ENCODE measurements around the gene TMCO4.

TMCO4 gene

GRCh38 chr1:19738669-19739068 is 61.0 kb downstream of the TMCO4 start:
- no peaks in the 10 kb centered on the region for H3K36me3 Mint-ChIP-seq (ENCODE audit: low read depth)
- H3K27ac Mint-ChIP-seq, result no peak overlapping the region
- no peak for DNase-seq (ENCODE audit: low spot score)
- no peaks in the 10 kb centered on the region for H3K27me3 Mint-ChIP-seq (ENCODE audit: low read depth)
- no peaks in the 10 kb centered on the region for H3K4me1 Mint-ChIP-seq (ENCODE audit: low read depth)
- H3K9me3 Mint-ChIP-seq, result no peaks in the 10 kb centered on the region
- no peak overlapping the region for H3K4me3 Mint-ChIP-seq

GRCh38 chr1:19738076-19738475 is 61.6 kb downstream of the TMCO4 start:
- H3K36me3 Mint-ChIP-seq (ENCODE audit: low read depth), result no peaks in the 10 kb centered on the region

GRCh38 chr1:19737104-19737825 is 62.5 kb downstream of the TMCO4 start:
- Mint-ChIP-seq H3K4me3 (no peak overlapping the region), H3K27ac (no peak overlapping the region), H3K27me3 (ENCODE audit: low read depth) (no peaks in the 10 kb centered on the region), H3K4me1 (ENCODE audit: low read depth) (no peaks in the 10 kb centered on the region), H3K36me3 (ENCODE audit: low read depth) (no peaks in the 10 kb centered on the region), H3K9me3 (no peaks in the 10 kb centered on the region)
- no peak for DNase-seq (ENCODE audit: low spot score)

More at GRCh38 chr1:19738076-19738475, 61.6 kb downstream of the TMCO4 start:
- no peak overlapping the region for H3K27ac Mint-ChIP-seq
- H3K9me3 Mint-ChIP-seq, result no peaks in the 10 kb centered on the region
- DNase-seq (ENCODE audit: low spot score), result no peak
- H3K4me1 Mint-ChIP-seq (ENCODE audit: low read depth), result no peaks in the 10 kb centered on the region
- H3K4me3 Mint-ChIP-seq, result no peak overlapping the region
- no peaks in the 10 kb centered on the region for H3K27me3 Mint-ChIP-seq (ENCODE audit: low read depth)

GRCh38 chr1:19735440-19736127 is 64.1 kb downstream of the TMCO4 start:
- Mint-ChIP-seq H3K9me3 (peaks cover 2% of the 10 kb centered on the region), H3K27ac (no peak overlapping the region), H3K27me3 (ENCODE audit: low read depth) (no peaks in the 10 kb centered on the region), H3K4me3 (no peak overlapping the region), H3K4me1 (ENCODE audit: low read depth) (no peaks in the 10 kb centered on the region), H3K36me3 (ENCODE audit: low read depth) (peaks cover 1% of the 10 kb centered on the region)
- no peak for DNase-seq (ENCODE audit: low spot score)

GRCh38 chr1:19734472-19734999 is 65.2 kb downstream of the TMCO4 start:
- H3K27me3 Mint-ChIP-seq (ENCODE audit: low read depth), result no peaks in the 10 kb centered on the region
- peaks cover 10% of the 10 kb centered on the region for H3K9me3 Mint-ChIP-seq
- H3K4me3 Mint-ChIP-seq, result no peak overlapping the region
- no peaks in the 10 kb centered on the region for H3K4me1 Mint-ChIP-seq (ENCODE audit: low read depth)
- no peak overlapping the region for H3K27ac Mint-ChIP-seq
- DNase-seq (ENCODE audit: low spot score), result no peak
- peaks cover 7% of the 10 kb centered on the region for H3K36me3 Mint-ChIP-seq (ENCODE audit: low read depth)

- no peak for DNase-seq (ENCODE audit: low spot score)
- H3K36me3 Mint-ChIP-seq (ENCODE audit: low read depth), result peaks cover 7% of the 10 kb centered on the region
Observed at GRCh38 chr1:19734056-19734455, 65.7 kb downstream of the TMCO4 start.

GRCh38 chr1:19733615-19734014 is 66.1 kb downstream of the TMCO4 start:
- DNase-seq (ENCODE audit: low spot score), result no peak
- peaks cover 7% of the 10 kb centered on the region for H3K36me3 Mint-ChIP-seq (ENCODE audit: low read depth)
- H3K9me3 Mint-ChIP-seq, result peaks cover 10% of the 10 kb centered on the region
- no peak overlapping the region for H3K4me3 Mint-ChIP-seq
- no peaks in the 10 kb centered on the region for H3K27me3 Mint-ChIP-seq (ENCODE audit: low read depth)
- H3K27ac Mint-ChIP-seq, result no peak overlapping the region
- no peaks in the 10 kb centered on the region for H3K4me1 Mint-ChIP-seq (ENCODE audit: low read depth)

More at GRCh38 chr1:19734056-19734455, 65.7 kb downstream of the TMCO4 start:
- H3K27me3 Mint-ChIP-seq (ENCODE audit: low read depth), result no peaks in the 10 kb centered on the region
- no peak overlapping the region for H3K27ac Mint-ChIP-seq
- H3K4me3 Mint-ChIP-seq, result no peak overlapping the region
- no peaks in the 10 kb centered on the region for H3K4me1 Mint-ChIP-seq (ENCODE audit: low read depth)
- peaks cover 10% of the 10 kb centered on the region for H3K9me3 Mint-ChIP-seq

- Mint-ChIP-seq H3K27ac (no peak overlapping the region), H3K36me3 (ENCODE audit: low read depth) (peaks cover 7% of the 10 kb centered on the region), H3K4me3 (no peak overlapping the region)
Observed at GRCh38 chr1:19731311-19731821, 68.3 kb downstream of the TMCO4 start.

GRCh38 chr1:19730793-19731192 is 68.9 kb downstream of the TMCO4 start:
- Mint-ChIP-seq H3K27me3 (ENCODE audit: low read depth) (no peaks in the 10 kb centered on the region), H3K4me3 (no peak overlapping the region), H3K4me1 (ENCODE audit: low read depth) (no peaks in the 10 kb centered on the region), H3K27ac (no peak overlapping the region), H3K36me3 (ENCODE audit: low read depth) (peaks cover 7% of the 10 kb centered on the region), H3K9me3 (peaks cover 10% of the 10 kb centered on the region)
- no peak for DNase-seq (ENCODE audit: low spot score)

More at GRCh38 chr1:19731311-19731821, 68.3 kb downstream of the TMCO4 start:
- DNase-seq (ENCODE audit: low spot score), result no peak
- peaks cover 10% of the 10 kb centered on the region for H3K9me3 Mint-ChIP-seq
- H3K4me1 Mint-ChIP-seq (ENCODE audit: low read depth), result no peaks in the 10 kb centered on the region
- H3K27me3 Mint-ChIP-seq (ENCODE audit: low read depth), result no peaks in the 10 kb centered on the region

- Mint-ChIP-seq H3K27ac (no peak overlapping the region), H3K27me3 (ENCODE audit: low read depth) (no peaks in the 10 kb centered on the region), H3K4me1 (ENCODE audit: low read depth) (no peaks in the 10 kb centered on the region), H3K4me3 (no peak overlapping the region), H3K36me3 (ENCODE audit: low read depth) (peaks cover 7% of the 10 kb centered on the region), H3K9me3 (peaks cover 10% of the 10 kb centered on the region)
- no peak for DNase-seq (ENCODE audit: low spot score)
Observed at GRCh38 chr1:19730232-19730631, 69.5 kb downstream of the TMCO4 start.

- Mint-ChIP-seq H3K4me1 (ENCODE audit: low read depth) (no peaks in the 10 kb centered on the region), H3K4me3 (no peak overlapping the region), H3K36me3 (ENCODE audit: low read depth) (peaks cover 7% of the 10 kb centered on the region), H3K9me3 (peaks cover 10% of the 10 kb centered on the region), H3K27ac (no peak overlapping the region), H3K27me3 (ENCODE audit: low read depth) (no peaks in the 10 kb centered on the region)
- no peak for DNase-seq (ENCODE audit: low spot score)
Observed at GRCh38 chr1:19728413-19729145, 71.1 kb downstream of the TMCO4 start.

GRCh38 chr1:19725606-19726005 is 74.1 kb downstream of the TMCO4 start:
- no peak overlapping the region for H3K27ac Mint-ChIP-seq
- peaks cover 6% of the 10 kb centered on the region for H3K36me3 Mint-ChIP-seq (ENCODE audit: low read depth)
- no peaks in the 10 kb centered on the region for H3K4me1 Mint-ChIP-seq (ENCODE audit: low read depth)
- peaks cover 8% of the 10 kb centered on the region for H3K9me3 Mint-ChIP-seq
- no peaks in the 10 kb centered on the region for H3K27me3 Mint-ChIP-seq (ENCODE audit: low read depth)
- no peak overlapping the region for H3K4me3 Mint-ChIP-seq
- no peak for DNase-seq (ENCODE audit: low spot score)

- no peaks in the 10 kb centered on the region for H3K36me3 Mint-ChIP-seq (ENCODE audit: low read depth)
- H3K27ac Mint-ChIP-seq, result no peak overlapping the region
- no peaks in the 10 kb centered on the region for H3K27me3 Mint-ChIP-seq (ENCODE audit: low read depth)
- DNase-seq (ENCODE audit: low spot score), result no peak
- no peak overlapping the region for H3K4me3 Mint-ChIP-seq
- H3K9me3 Mint-ChIP-seq, result no peaks in the 10 kb centered on the region
- no peaks in the 10 kb centered on the region for H3K4me1 Mint-ChIP-seq (ENCODE audit: low read depth)
Observed at GRCh38 chr1:19723874-19724273, 75.8 kb downstream of the TMCO4 start.

GRCh38 chr1:19720973-19721372 is 78.7 kb downstream of the TMCO4 start:
- Mint-ChIP-seq H3K36me3 (ENCODE audit: low read depth) (no peaks in the 10 kb centered on the region), H3K4me1 (ENCODE audit: low read depth) (no peaks in the 10 kb centered on the region)

More at GRCh38 chr1:19720973-19721372, 78.7 kb downstream of the TMCO4 start:
- Mint-ChIP-seq H3K27me3 (ENCODE audit: low read depth) (no peaks in the 10 kb centered on the region), H3K27ac (no peak overlapping the region), H3K9me3 (no peaks in the 10 kb centered on the region), H3K4me3 (no peak overlapping the region)
- DNase-seq (ENCODE audit: low spot score), result no peak

All from T-helper 2 cell treated with Interferon-gamma antibody and Interleukin-4, amounts not matched to agents 5 μg/mL and 100 μg/mL, for 36 hours (primary cell).